Stimulated activated naive CD4-positive, alpha-beta T cell treated with Interleukin-2 at 50 U/mL for 16 hours (primary cell): Measurements from ENCODE around the gene CDC42BPG.
A peak's percentile ranks its signal among the peaks of the same experiment; 100 is the strongest.

Experiments used
- DNase-seq: peaks from one replicate; lab custom pipeline; 2025; lab: John Stamatoyannopoulos, UW

Gene CDC42BPG

GRCh38 chr11:64844330-64845128 is at the start of gene CDC42BPG:
CDC42BPG (minus strand) TSS chr11:64844653; CDS start chr11:64844569, 84 bp downstream.
- DNase-seq = peak; percentile 44

GRCh38 chr11:64893194-64894069 is 49.0 kb upstream of the CDC42BPG start:
- no peak for DNase-seq

GRCh38 chr11:64892838-64893193 is 48.4 kb upstream of the CDC42BPG start:
- no peak for DNase-seq

GRCh38 chr11:64892411-64892831 is 48.0 kb upstream of the CDC42BPG start:
- no peak for DNase-seq

GRCh38 chr11:64891880-64892279 is 47.4 kb upstream of the CDC42BPG start:
- no peak for DNase-seq

- DNase-seq = no peak
Measured at GRCh38 chr11:64891215-64891848, 46.9 kb upstream of the CDC42BPG start.

- DNase-seq = no peak
Measured at GRCh38 chr11:64890522-64890939, 46.1 kb upstream of the CDC42BPG start.

- no peak for DNase-seq
Measured at GRCh38 chr11:64888729-64889511, 44.5 kb upstream of the CDC42BPG start.

- no peak for DNase-seq
Measured at GRCh38 chr11:64888406-64888728, 43.9 kb upstream of the CDC42BPG start.

- DNase-seq = peak; percentile 64
Measured at GRCh38 chr11:64887757-64888405, 43.4 kb upstream of the CDC42BPG start.

GRCh38 chr11:64887234-64887756 is 42.8 kb upstream of the CDC42BPG start:
- no peak for DNase-seq

- peak; percentile 30 for DNase-seq
Measured at GRCh38 chr11:64885367-64886286, 41.2 kb upstream of the CDC42BPG start.

- DNase-seq = no peak
Measured at GRCh38 chr11:64884019-64884418, 39.6 kb upstream of the CDC42BPG start.

- no peak for DNase-seq
Measured at GRCh38 chr11:64883575-64883974, 39.1 kb upstream of the CDC42BPG start.

GRCh38 chr11:64882243-64882642 is 37.8 kb upstream of the CDC42BPG start:
- DNase-seq = no peak

GRCh38 chr11:64881476-64881875 is 37.0 kb upstream of the CDC42BPG start:
- no peak for DNase-seq

- no peak for DNase-seq
Measured at GRCh38 chr11:64880240-64881001, 36.0 kb upstream of the CDC42BPG start.

GRCh38 chr11:64879244-64879900 is 34.9 kb upstream of the CDC42BPG start:
- no peak for DNase-seq
